GM19351 (cell line): Measurements from ENCODE around the gene SSTR5.
"Not testable (repeated sequence)": the region's sequence is repeated elsewhere in the genome, so short reads cannot be mapped to it uniquely, and the experiment has no call there.

Source experiments
- ATAC-seq: cut with Tn5 transposase; IDR thresholded peaks from one replicate; pipeline ENCODE4 v1.9.1; 2021; ENCODE audit warnings: mild to moderate bottlenecking, moderate library complexity; ENCODE audit not compliant: unreplicated experiment

Gene SSTR5

GRCh38 chr16:1090620-1091587, 18.4 kb downstream of the SSTR5 start:
- no peak for ATAC-seq

GRCh38 chr16:1091992-1092552, 19.5 kb downstream of the SSTR5 start:
- no peak for ATAC-seq

GRCh38 chr16:1092685-1093283, 20.2 kb downstream of the SSTR5 start:
- ATAC-seq: not testable (repeated sequence)

- ATAC-seq: no peak
Measured at GRCh38 chr16:1093284-1094123, 21.0 kb downstream of the SSTR5 start.

GRCh38 chr16:1094124-1094479, 21.6 kb downstream of the SSTR5 start:
- ATAC-seq: no peak

GRCh38 chr16:1094601-1095449, 22.3 kb downstream of the SSTR5 start:
- no peak for ATAC-seq

- no peak for ATAC-seq
Measured at GRCh38 chr16:1095450-1096168, 23.1 kb downstream of the SSTR5 start.

GRCh38 chr16:1096169-1097082, 23.9 kb downstream of the SSTR5 start, which contains the start of gene C1QTNF8:
Gene C1QTNF8, minus strand, starts transcription at chr16:1096244. Its CDS starts 1,322 bp downstream, at chr16:1094922.
- no peak for ATAC-seq

GRCh38 chr16:1097156-1097555, 24.6 kb downstream of the SSTR5 start:
- ATAC-seq: no peak

GRCh38 chr16:1097800-1098199, 25.3 kb downstream of the SSTR5 start:
- no peak for ATAC-seq

GRCh38 chr16:1098266-1098991, 25.9 kb downstream of the SSTR5 start:
- no peak for ATAC-seq

GRCh38 chr16:1099189-1100083, 26.9 kb downstream of the SSTR5 start:
- ATAC-seq: no peak

GRCh38 chr16:1100084-1100800, 27.7 kb downstream of the SSTR5 start:
- no peak for ATAC-seq

- ATAC-seq: no peak
Measured at GRCh38 chr16:1101133-1101532, 28.6 kb downstream of the SSTR5 start.

GRCh38 chr16:1101573-1102332, 29.2 kb downstream of the SSTR5 start:
- ATAC-seq: no peak
